ENCODE results near the gene ABCA8.

Gene ABCA8

DNA sequence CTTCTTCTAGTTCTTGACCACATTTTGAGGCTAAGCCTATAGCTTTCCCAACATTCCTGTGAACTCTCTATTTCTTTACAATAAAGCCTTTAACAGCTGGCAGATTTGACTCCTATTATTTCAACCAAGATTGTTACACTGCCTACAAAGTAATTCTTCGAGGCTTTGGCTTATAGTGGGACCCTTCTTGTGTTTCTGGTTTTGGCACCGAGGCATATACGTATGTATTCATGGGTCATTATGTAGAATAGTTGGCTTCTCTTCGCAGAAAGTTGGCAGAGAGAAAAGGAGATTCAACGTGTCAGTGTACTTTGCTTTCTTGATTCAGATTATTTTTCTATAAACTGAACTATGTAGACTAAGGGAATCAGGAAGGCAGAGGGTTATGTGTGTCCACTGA is 102.2 kb downstream of the ABCA8 start:
- no peaks in the 10 kb centered on the region for H4K20me1 ChIP-seq (ENCODE audit: low read depth, low read length)
- H3K36me3 ChIP-seq (ENCODE audit: low read length) = no peaks in the 10 kb centered on the region
- H3F3A ChIP-seq (ENCODE audit: insufficient read depth) = no peaks in the 10 kb centered on the region
- TF ChIP-seq EZH2phosphoT487 (conservative IDR thresholded peaks at IDR 0.05; ENCODE audit: low read length) = no peak
- TF ChIP-seq, protein P1, sequence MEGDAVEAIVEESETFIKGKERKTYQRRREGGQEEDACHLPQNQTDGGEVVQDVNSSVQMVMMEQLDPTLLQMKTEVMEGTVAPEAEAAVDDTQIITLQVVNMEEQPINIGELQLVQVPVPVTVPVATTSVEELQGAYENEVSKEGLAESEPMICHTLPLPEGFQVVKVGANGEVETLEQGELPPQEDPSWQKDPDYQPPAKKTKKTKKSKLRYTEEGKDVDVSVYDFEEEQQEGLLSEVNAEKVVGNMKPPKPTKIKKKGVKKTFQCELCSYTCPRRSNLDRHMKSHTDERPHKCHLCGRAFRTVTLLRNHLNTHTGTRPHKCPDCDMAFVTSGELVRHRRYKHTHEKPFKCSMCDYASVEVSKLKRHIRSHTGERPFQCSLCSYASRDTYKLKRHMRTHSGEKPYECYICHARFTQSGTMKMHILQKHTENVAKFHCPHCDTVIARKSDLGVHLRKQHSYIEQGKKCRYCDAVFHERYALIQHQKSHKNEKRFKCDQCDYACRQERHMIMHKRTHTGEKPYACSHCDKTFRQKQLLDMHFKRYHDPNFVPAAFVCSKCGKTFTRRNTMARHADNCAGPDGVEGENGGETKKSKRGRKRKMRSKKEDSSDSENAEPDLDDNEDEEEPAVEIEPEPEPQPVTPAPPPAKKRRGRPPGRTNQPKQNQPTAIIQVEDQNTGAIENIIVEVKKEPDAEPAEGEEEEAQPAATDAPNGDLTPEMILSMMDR (IDR thresholded peaks at IDR 0.05; ENCODE audit: insufficient read depth, low read length, poor library complexity, severe bottlenecking) = no peak
- no peak overlapping the region for H3K9ac ChIP-seq (ENCODE audit: low read length)
- no peak overlapping the region for H3K4me2 ChIP-seq (ENCODE audit: low read depth, low read length, poor library complexity, severe bottlenecking)
- H3K9me2 ChIP-seq (replicated peaks; ENCODE audit: insufficient read depth, low read length) = no peaks in the 10 kb centered on the region
- H3K27ac ChIP-seq (ENCODE audit: low read depth, low read length) = no peak overlapping the region
- no peak overlapping the region for H3K4me3 ChIP-seq (ENCODE audit: insufficient read depth, low read length, poor library complexity, severe bottlenecking)
- H2AFZ ChIP-seq (ENCODE audit: low read depth, low read length, severe bottlenecking) = no peak overlapping the region
- no peaks in the 10 kb centered on the region for H3K9me3 ChIP-seq (ENCODE audit: insufficient read depth, low read length)
- H3K79me2 ChIP-seq (ENCODE audit: insufficient read depth, low read length) = no peaks in the 10 kb centered on the region
- H3K27me3 ChIP-seq (ENCODE audit: low read length) = no peaks in the 10 kb centered on the region

DNA sequence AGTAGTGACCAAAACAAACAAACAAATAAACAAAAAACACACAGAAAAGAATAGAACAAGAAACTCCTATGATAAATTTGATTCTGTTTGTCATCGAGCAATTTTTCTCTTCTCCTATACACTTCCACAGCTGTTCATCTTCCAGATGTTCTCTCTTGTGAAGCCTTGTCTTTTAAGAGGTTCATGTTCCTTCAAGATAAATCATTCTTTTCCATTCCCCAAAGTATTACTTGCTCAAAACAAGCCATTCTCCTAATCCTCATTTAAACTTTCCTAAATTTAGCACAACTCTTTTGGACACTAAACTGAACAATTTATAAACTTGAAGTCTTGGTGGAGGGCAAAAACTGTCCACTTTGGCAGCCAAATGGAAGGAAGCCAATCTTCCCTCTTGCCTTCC is 103.3 kb downstream of the ABCA8 start:
- no peaks in the 10 kb centered on the region for H3K9me3 ChIP-seq (ENCODE audit: insufficient read depth, low read length)
- H3F3A ChIP-seq (ENCODE audit: insufficient read depth) = no peaks in the 10 kb centered on the region
- no peaks in the 10 kb centered on the region for H3K27me3 ChIP-seq (ENCODE audit: low read length)
- no peaks in the 10 kb centered on the region for H4K20me1 ChIP-seq (ENCODE audit: low read depth, low read length)
- TF ChIP-seq, protein P1 (IDR thresholded peaks at IDR 0.05; ENCODE audit: insufficient read depth, low read length, poor library complexity, severe bottlenecking) = no peak
- TF ChIP-seq EZH2phosphoT487 (conservative IDR thresholded peaks at IDR 0.05; ENCODE audit: low read length) = no peak
- no peaks in the 10 kb centered on the region for H3K9me2 ChIP-seq (replicated peaks; ENCODE audit: insufficient read depth, low read length)
- H2AFZ ChIP-seq (ENCODE audit: low read depth, low read length, severe bottlenecking) = no peak overlapping the region
- H3K4me3 ChIP-seq (ENCODE audit: insufficient read depth, low read length, poor library complexity, severe bottlenecking) = no peak overlapping the region
- no peak overlapping the region for H3K27ac ChIP-seq (ENCODE audit: low read depth, low read length)
- no peaks in the 10 kb centered on the region for H3K36me3 ChIP-seq (ENCODE audit: low read length)
- no peaks in the 10 kb centered on the region for H3K79me2 ChIP-seq (ENCODE audit: insufficient read depth, low read length)
- no peak overlapping the region for H3K4me2 ChIP-seq (ENCODE audit: low read depth, low read length, poor library complexity, severe bottlenecking)
- H3K9ac ChIP-seq (ENCODE audit: low read length) = no peak overlapping the region

DNA sequence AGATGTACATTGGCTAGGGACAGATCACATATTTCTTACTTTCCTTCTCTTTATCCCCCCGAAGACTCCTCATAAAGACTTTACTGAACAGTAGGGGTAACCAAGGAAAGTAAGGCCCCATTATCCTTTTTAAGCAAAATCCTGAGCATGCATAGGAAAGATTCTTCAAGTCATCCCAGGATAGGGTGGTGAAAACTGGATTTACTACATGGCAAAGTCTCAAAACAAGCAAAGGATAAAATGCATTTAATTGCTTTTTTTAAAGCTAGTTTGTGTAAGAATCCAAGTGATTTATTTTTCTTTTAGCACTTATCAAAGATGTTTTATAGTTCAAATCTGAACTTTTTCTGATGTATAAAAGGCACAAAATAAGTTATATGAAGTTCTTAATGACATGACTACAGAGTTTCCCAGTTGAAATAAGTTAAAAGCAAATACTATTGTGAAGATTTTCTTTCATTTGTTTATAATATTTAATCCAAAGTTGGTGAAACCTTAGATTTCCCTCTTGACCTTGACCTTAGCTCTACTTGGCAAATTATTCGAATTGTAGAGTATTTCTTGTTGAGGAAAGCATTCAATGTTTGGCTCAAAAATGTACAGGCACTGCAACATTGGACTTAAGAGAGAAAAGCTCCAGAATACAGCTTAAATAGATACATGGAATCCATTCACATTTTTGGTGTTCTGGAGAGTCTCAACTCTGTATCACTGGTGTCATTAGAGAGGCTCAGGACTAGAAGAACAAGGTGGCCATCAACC is 104.3 kb downstream of the ABCA8 start:
- H3K27ac ChIP-seq (ENCODE audit: low read depth, low read length) = no peak overlapping the region
- H3F3A ChIP-seq (ENCODE audit: insufficient read depth) = no peaks in the 10 kb centered on the region
- no peak overlapping the region for H3K9ac ChIP-seq (ENCODE audit: low read length)
- H3K9me2 ChIP-seq (replicated peaks; ENCODE audit: insufficient read depth, low read length) = no peaks in the 10 kb centered on the region
- no peaks in the 10 kb centered on the region for H3K79me2 ChIP-seq (ENCODE audit: insufficient read depth, low read length)
- H3K4me2 ChIP-seq (ENCODE audit: low read depth, low read length, poor library complexity, severe bottlenecking) = no peak overlapping the region
- no peak for TF ChIP-seq EZH2phosphoT487 (conservative IDR thresholded peaks at IDR 0.05; ENCODE audit: low read length)
- TF ChIP-seq, protein P1 (IDR thresholded peaks at IDR 0.05; ENCODE audit: insufficient read depth, low read length, poor library complexity, severe bottlenecking) = no peak
- H4K20me1 ChIP-seq (ENCODE audit: low read depth, low read length) = no peaks in the 10 kb centered on the region
- H3K27me3 ChIP-seq (ENCODE audit: low read length) = no peaks in the 10 kb centered on the region
- H3K9me3 ChIP-seq (ENCODE audit: insufficient read depth, low read length) = no peaks in the 10 kb centered on the region
- no peaks in the 10 kb centered on the region for H3K36me3 ChIP-seq (ENCODE audit: low read length)
- no peak overlapping the region for H3K4me3 ChIP-seq (ENCODE audit: insufficient read depth, low read length, poor library complexity, severe bottlenecking)
- H2AFZ ChIP-seq (ENCODE audit: low read depth, low read length, severe bottlenecking) = no peak overlapping the region

Data from SU-DHL-6 (cell line).